ENCODE measurements around the gene SCN1B.
"Not testable (repeated sequence)": the region's sequence is repeated elsewhere in the genome, so short reads cannot be mapped to it uniquely, and the experiment has no call there.

The SCN1B gene

GRCh38 chr19:34989298-34989697 is 41.0 kb upstream of the SCN1B start:
- in situ Hi-C loops (cut with MboI; ENCODE audit: low pct_unique_long_range_greater_than_20kb, low sequenced_read_pairs, unreplicated experiment), result no loop called here
- no peak for TF ChIP-seq CTCF (IDR thresholded peaks at IDR 0.05; ENCODE audit: extremely low read depth, insufficient read depth, missing control alignments)
- no peak for DNase-seq (ENCODE audit: low spot score)

GRCh38 chr19:34990578-34991192 is 39.6 kb upstream of the SCN1B start:
- peak; percentile 58 for DNase-seq (ENCODE audit: low spot score)

GRCh38 chr19:34991542-34992333 is 38.5 kb upstream of the SCN1B start:
- DNase-seq (ENCODE audit: low spot score), result no peak
- in situ Hi-C loops (cut with MboI; ENCODE audit: low pct_unique_long_range_greater_than_20kb, low sequenced_read_pairs, unreplicated experiment), result no loop called here
- no peak for TF ChIP-seq CTCF (IDR thresholded peaks at IDR 0.05; ENCODE audit: extremely low read depth, insufficient read depth, missing control alignments)

More at GRCh38 chr19:34990578-34991192, 39.6 kb upstream of the SCN1B start:
- TF ChIP-seq CTCF (IDR thresholded peaks at IDR 0.05; ENCODE audit: extremely low read depth, insufficient read depth, missing control alignments), result no peak
- in situ Hi-C loops (cut with MboI; ENCODE audit: low pct_unique_long_range_greater_than_20kb, low sequenced_read_pairs, unreplicated experiment), result no loop called here

- DNase-seq (ENCODE audit: low spot score); in situ Hi-C loops (cut with MboI; ENCODE audit: low pct_unique_long_range_greater_than_20kb, low sequenced_read_pairs, unreplicated experiment): not testable (repeated sequence)
Measured at GRCh38 chr19:34992582-34992981, 37.7 kb upstream of the SCN1B start.

GRCh38 chr19:34994286-34994642 is 36.0 kb upstream of the SCN1B start:
- no peak for TF ChIP-seq CTCF (IDR thresholded peaks at IDR 0.05; ENCODE audit: extremely low read depth, insufficient read depth, missing control alignments)
- in situ Hi-C loops (cut with MboI; ENCODE audit: low pct_unique_long_range_greater_than_20kb, low sequenced_read_pairs, unreplicated experiment), result no loop called here
- no peak for DNase-seq (ENCODE audit: low spot score)

- in situ Hi-C loops (cut with MboI; ENCODE audit: low pct_unique_long_range_greater_than_20kb, low sequenced_read_pairs, unreplicated experiment), result no loop called here
- TF ChIP-seq CTCF (IDR thresholded peaks at IDR 0.05; ENCODE audit: extremely low read depth, insufficient read depth, missing control alignments), result no peak
- no peak for DNase-seq (ENCODE audit: low spot score)
Measured at GRCh38 chr19:34994643-34995541, 35.4 kb upstream of the SCN1B start.

Measured in GM13977 (cell line).